H1 (cell line): Measurements from ENCODE around the gene HOXB3. TPM values are rescaled to one million over a fixed set of nuclear protein-coding genes. Genes with fewer than 3 reads are reported as not detected.

Experiments used
- CTCF ChIA-PET: fragments of 300-600 bp; sonication (Branson Sonifier 250); formaldehyde crosslinking; loops from one replicate; lab custom pipeline; 2021; ENCODE audit not compliant: partially characterized antibody; lab: Charles Lee
- POLR2A ChIA-PET: fragments of 300-600 bp; sonication (Branson Sonifier 250); formaldehyde crosslinking; loops from one replicate; lab custom pipeline; 2021; ENCODE audit warnings: inconsistent platforms; ENCODE audit not compliant: partially characterized antibody; lab: Charles Lee
- DNase-seq, 2 experiments: peaks; one replicate each; pipeline versions ENCODE4 v3.0.0 to v3.0.0-alpha.2; 2010 to 2022; ENCODE audit warnings: low spot score in 2 of 2, low read depth in 1 of 2, mixed read lengths in 1 of 2
- FAIRE-seq: peaks from 2 replicates; lab custom pipeline; 2011; peaks lifted over from hg19 to GRCh38; lab: Jason Lieb, UNC
- H2AFZ ChIP-seq: 2 replicates; pipeline ENCODE4 v1.8.1; 2012; ENCODE audit warnings: low read length, inconsistent platforms
- H2AK5ac ChIP-seq: 2 replicates; pipeline ENCODE4 v1.6.1; 2013; ENCODE audit warnings: low read depth, low read length
- H2BK120ac ChIP-seq: replicated peaks from 2 replicates; pipeline ENCODE3; 2013; ENCODE audit warnings: low read depth, low read length, inconsistent platforms
- H2BK12ac ChIP-seq: 2 replicates; pipeline ENCODE4 v1.6.1; 2013; ENCODE audit warnings: low read depth, low read length
- H2BK15ac ChIP-seq: 2 replicates; pipeline ENCODE4 v1.6.1; 2013; ENCODE audit warnings: low read length
- H2BK20ac ChIP-seq: 2 replicates; pipeline ENCODE4 v1.6.1; 2013; ENCODE audit warnings: low read length
- H2BK5ac ChIP-seq: 2 replicates; pipeline ENCODE4 v1.6.1; 2013; ENCODE audit warnings: low read depth, low read length
- H3K14ac ChIP-seq: 2 replicates; pipeline ENCODE4 v1.6.1; 2013; ENCODE audit warnings: inconsistent platforms; ENCODE audit not compliant: insufficient read length
- H3K18ac ChIP-seq: 2 replicates; pipeline ENCODE4 v1.6.1; 2013; ENCODE audit warnings: low read length; ENCODE audit errors: extremely low read depth
- H3K23ac ChIP-seq: 2 replicates; pipeline ENCODE4 v1.6.1; 2013; ENCODE audit warnings: inconsistent platforms; ENCODE audit not compliant: insufficient read length
- H3K23me2 ChIP-seq: 2 replicates; pipeline ENCODE4 v1.6.1; 2013; ENCODE audit warnings: low read depth, low read length
- H3K27ac ChIP-seq: 2 replicates; pipeline ENCODE4 v1.6.1; 2011; ENCODE audit warnings: low read depth, low read length, inconsistent platforms
- H3K27me3 ChIP-seq, 4 experiments: replicated peaks in 1 of 4; 1 replicate in 1 of 4; 2 replicates in 3 of 4; pipeline versions ENCODE4 v1.6.1 to v1.8.1; 2011 to 2013; ENCODE audit warnings: low read length in 3 of 4, mild to moderate bottlenecking in 3 of 4, inconsistent platforms in 2 of 4, mixed read lengths in 2 of 4, moderate library complexity in 1 of 4; ENCODE audit not compliant: control insufficient read depth in 3 of 4, insufficient read depth in 3 of 4; ENCODE audit errors: extremely low read depth in 1 of 4
- H3K36me3 ChIP-seq, 4 experiments: 2 replicates each; pipeline versions ENCODE4 v1.6.1 to v1.8.1; 2011 to 2013; ENCODE audit warnings: mild to moderate bottlenecking in 4 of 4, low read length in 3 of 4, moderate library complexity in 2 of 4, control low read depth in 1 of 4, inconsistent platforms in 1 of 4; ENCODE audit not compliant: insufficient read depth in 4 of 4, control insufficient read depth in 2 of 4
- H3K4ac ChIP-seq: replicated peaks from 2 replicates; pipeline ENCODE3; 2013; ENCODE audit warnings: low read length, low read depth, mixed read lengths, inconsistent platforms; ENCODE audit not compliant: insufficient read length
- H3K4me1 ChIP-seq, 4 experiments: replicated peaks in 1 of 4; 1 replicate in 1 of 4; 2 replicates in 3 of 4; pipeline versions ENCODE4 v1.6.1 to v1.8.1; 2011 to 2013; ENCODE audit warnings: low read length in 3 of 4, inconsistent platforms in 2 of 4, mixed read lengths in 1 of 4; ENCODE audit not compliant: insufficient read depth in 4 of 4, control insufficient read depth in 3 of 4
- H3K4me2 ChIP-seq, 2 experiments: 2 replicates each; pipeline versions ENCODE4 v1.6.1 to v1.8.1; 2011 to 2013; ENCODE audit warnings: low read depth in 2 of 2, low read length in 2 of 2, control low read depth in 1 of 2, inconsistent platforms in 1 of 2, mild to moderate bottlenecking in 1 of 2; ENCODE audit not compliant: insufficient read depth in 1 of 2
- H3K4me3 ChIP-seq, 4 experiments: fragments of 200-600, 300-600 bp in 1 of 4; sonication (generic), shearing (Covaris generic), sonication (Bioruptor Twin) in 1 of 4; 2 replicates each; pipeline versions ENCODE4 v1.5.1 to v1.8.1; 2011 to 2016; ENCODE audit warnings: low read length in 4 of 4, low read depth in 3 of 4, control low read depth in 2 of 4, inconsistent platforms in 2 of 4, mild to moderate bottlenecking in 2 of 4, mixed read lengths in 1 of 4, moderate library complexity in 1 of 4; ENCODE audit not compliant: insufficient read depth in 2 of 4; ENCODE audit errors: extremely low read depth in 1 of 4
- H3K56ac ChIP-seq: replicated peaks from 2 replicates; pipeline ENCODE3; 2013; ENCODE audit warnings: low read depth, mild to moderate bottlenecking, mixed read lengths, low read length, inconsistent platforms; ENCODE audit not compliant: insufficient read length
- H3K79me1 ChIP-seq: 2 replicates; pipeline ENCODE4 v1.6.1; 2013; ENCODE audit warnings: low read depth, low read length, control low read depth
- H3K79me2 ChIP-seq, 2 experiments: 2 replicates each; pipeline versions ENCODE4 v1.6.1 to v1.8.1; 2012 to 2013; ENCODE audit warnings: low read length in 2 of 2, mild to moderate bottlenecking in 2 of 2, inconsistent platforms in 1 of 2; ENCODE audit not compliant: insufficient read depth in 2 of 2, control insufficient read depth in 1 of 2
- H3K9ac ChIP-seq, 4 experiments: replicated peaks in 1 of 4; 1 replicate in 1 of 4; 2 replicates in 3 of 4; pipeline versions ENCODE4 v1.6.1 to v1.8.1; 2011 to 2013; ENCODE audit warnings: low read depth in 3 of 4, low read length in 3 of 4, control low read depth in 2 of 4, mild to moderate bottlenecking in 2 of 4, moderate library complexity in 2 of 4, inconsistent platforms in 1 of 4; ENCODE audit errors: extremely low read depth in 1 of 4
- H3K9me3 ChIP-seq, 2 experiments: 2 replicates each; pipeline versions ENCODE4 v1.6.1 to v1.8.1; 2012 to 2013; ENCODE audit warnings: mild to moderate bottlenecking in 2 of 2, moderate library complexity in 2 of 2, control low read depth in 1 of 2, inconsistent platforms in 1 of 2, low read depth in 1 of 2, low read length in 1 of 2, mixed read lengths in 1 of 2; ENCODE audit not compliant: insufficient read depth in 2 of 2
- H4K20me1 ChIP-seq, 2 experiments: replicated peaks in 1 of 2; 2 replicates each; pipeline versions ENCODE3 to v1.8.1; 2011 to 2013; ENCODE audit warnings: inconsistent platforms in 2 of 2, low read length in 2 of 2, mild to moderate bottlenecking in 1 of 2; ENCODE audit not compliant: insufficient read depth in 2 of 2, control insufficient read depth in 1 of 2
- H4K5ac ChIP-seq: 2 replicates; pipeline ENCODE4 v1.6.1; 2013; ENCODE audit warnings: low read length, low read depth, mixed read lengths, inconsistent platforms; ENCODE audit not compliant: insufficient read length
- H4K8ac ChIP-seq: 2 replicates; pipeline ENCODE4 v1.8.0; 2013; ENCODE audit warnings: mild to moderate bottlenecking, moderate library complexity, low read length, inconsistent platforms; ENCODE audit not compliant: insufficient read depth; ENCODE audit errors: extremely low read depth
- H4K91ac ChIP-seq: replicated peaks from 2 replicates; pipeline ENCODE3; 2013; ENCODE audit warnings: low read length, mixed read lengths, inconsistent platforms; ENCODE audit not compliant: insufficient read length
- CBX8 ChIP-seq: fragments of 300-800, 300-1000 bp; sonication (generic); IDR thresholded peaks from 2 replicates; pipeline ENCODE4 v1.7.1; 2016; ENCODE audit warnings: low read depth, low read length, borderline replicate concordance
- CTBP2 ChIP-seq: IDR thresholded peaks from 2 replicates; pipeline ENCODE4 v1.7.0; 2011; ENCODE audit warnings: borderline replicate concordance, mild to moderate bottlenecking, moderate library complexity, mixed read lengths, low read length; ENCODE audit not compliant: insufficient read depth, insufficient read length
- HDAC2 ChIP-seq, 2 experiments: fragments of 300-600 bp in 1 of 2; sonication (generic) in 1 of 2; IDR thresholded peaks; 2 replicates each; pipeline ENCODE4 v1.6.1; 2011 to 2012; ENCODE audit warnings: low read depth in 2 of 2, low read length in 2 of 2, mild to moderate bottlenecking in 2 of 2, moderate library complexity in 2 of 2, borderline replicate concordance in 1 of 2, inconsistent platforms in 1 of 2
- SP2 ChIP-seq: IDR thresholded peaks from 2 replicates; pipeline ENCODE4 v1.6.1; 2012; ENCODE audit warnings: mild to moderate bottlenecking, low read length, inconsistent platforms
- WGBS, 2 experiments: shearing (Covaris generic) in 1 of 2; methylation state at CpG; one replicate each; pipeline versions ENCODE4 v1.1.6 to v1.1.7; 2013 to 2015; ENCODE audit warnings: low lambda C conversion rate in 2 of 2, mixed read lengths in 2 of 2, inconsistent platforms in 1 of 2, low coverage in 1 of 2, missing lambda C conversion rate in 1 of 2; ENCODE audit not compliant: insufficient replicate concordance in 2 of 2, insufficient coverage in 1 of 2, insufficient read length in 1 of 2; ENCODE audit errors: extremely low coverage in 1 of 2, missing lambda C conversion rate in 1 of 2; 5-methylcytosine and 5-hydroxymethylcytosine counted together
- polyA plus RNA-seq, 7 experiments: library from polyadenylated mRNA; depleted of rRNA in 3 of 7; stranded (reverse) in 5 of 7; unstranded in 2 of 7; fragments of >200 nt in 5 of 7; fragments of 200-250 nt in 2 of 7; gene quantifications; 1 replicate in 5 of 7; 2 replicates in 1 of 7; 4 replicates in 1 of 7; pipeline versions ENCODE4 v1.2.1 to v1.2.3, GENCODE V29; 2011 to 2013; ENCODE audit warnings: missing spikeins in 2 of 7, mixed read lengths in 2 of 7
- total RNA-seq: library from RNA; stranded (reverse); fragmentation: NEBNext Ultra II Directional; extraction: Animal tissue kit (Norgen Biotek cat#: 25700); gene quantifications from 2 replicates; pipeline ENCODE4 v1.2.1, GENCODE V29; 2021
- TF ChIP-seq, protein P1 (sequence below): IDR thresholded peaks from 2 replicates; pipeline ENCODE4 v1.6.1; 2012; ENCODE audit warnings: inconsistent platforms

The HOXB3 gene
- total and polyA plus RNA-seq, 2 of the 8 experiments (the other 6 are each of a cell fraction or from before 2014, with no cell fraction given): not detected

DNA sequence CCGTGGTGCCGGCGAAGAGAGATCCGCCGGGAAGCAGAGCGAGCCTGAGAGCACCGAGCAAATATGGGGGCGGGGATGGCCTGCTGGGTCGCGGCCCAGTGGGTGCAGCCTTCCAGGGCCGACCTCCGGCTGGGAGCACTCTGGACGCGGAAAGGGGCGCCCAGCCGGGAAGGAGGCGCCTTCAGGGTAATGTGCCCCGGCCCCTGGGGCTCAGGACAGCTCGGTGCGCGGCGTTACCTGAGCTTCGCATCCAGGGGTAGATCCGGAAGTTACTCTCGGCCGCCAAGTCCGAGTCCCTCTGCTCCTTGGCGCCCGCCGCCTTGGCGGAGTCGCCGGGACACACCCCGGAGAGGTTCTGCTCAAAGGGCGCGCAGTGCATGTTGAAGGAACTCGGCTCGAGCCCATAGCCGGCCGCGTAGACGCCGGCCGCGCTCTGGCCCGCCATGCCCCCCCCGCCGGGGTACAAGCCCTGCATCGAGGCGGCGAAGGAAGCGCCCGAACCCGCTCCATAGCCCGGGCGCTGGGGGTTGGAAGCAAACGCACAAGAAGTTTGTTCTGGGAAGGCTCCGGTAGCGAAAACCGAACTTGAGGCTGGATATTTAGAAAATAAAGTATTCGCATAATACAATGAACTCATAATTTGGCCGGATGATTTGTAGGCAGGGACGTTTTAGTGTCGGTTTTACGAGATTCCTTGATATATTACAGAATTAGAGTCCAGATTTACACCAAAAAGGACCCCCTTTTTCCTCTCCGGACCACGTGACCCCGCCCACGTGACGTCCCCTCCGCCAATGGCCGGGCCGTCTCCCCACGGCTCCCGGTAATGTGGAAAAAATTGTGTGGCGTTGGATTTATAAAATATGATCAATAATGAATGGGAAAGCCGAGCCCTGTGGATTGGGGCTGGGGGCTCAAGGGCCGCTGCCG lies 20.5 kb upstream of the HOXB3 start, which contains the start of gene HOXB7:
Gene HOXB7, minus strand, starts transcription at position 736 of the 930 bp plus-strand sequence. Its CDS starts 99 bp downstream, at position 637.
- ChIA-PET POLR2A (no interaction called here), CTCF (interaction anchor here (0.6 to 2.3 kb wide), 8 partner anchors 9 to 517 kb away, joined by 3 to 10 read pairs (median 4); no protein-coding TSS in a partner anchor)
- no peak within 1 kb of the TSS for H3K27ac ChIP-seq
- no peak within 1 kb of the TSS for H2BK5ac ChIP-seq
- H3K23me2 ChIP-seq: peaks cover 2% of the 10 kb centered on the region; the same call in 1 of the 2 replicates
- H3K18ac ChIP-seq: no peak within 1 kb of the TSS; the same call in 1 of the 2 replicates
- peaks cover 28 to 34% of the 10 kb centered on the region in 2 experiments for H4K20me1 ChIP-seq
- H3K79me2 ChIP-seq: no peaks in the 10 kb centered on the region
- H2BK12ac ChIP-seq: peak within 1 kb of the TSS; percentile 20; the same call in 1 of the 2 replicates
- peaks cover 0 to 18% (median 0%) of the 10 kb centered on the region in 4 experiments; a peak in 1 of 8 replicates for H3K36me3 ChIP-seq
- FAIRE-seq (no peak), DNase-seq (no peak)
- no peak within 1 kb of the TSS for H3K56ac ChIP-seq
- no peak within 1 kb of the TSS for H3K9ac ChIP-seq
- H2BK15ac ChIP-seq: no peak within 1 kb of the TSS
- no peak within 1 kb of the TSS for H2AK5ac ChIP-seq
- 6% methylated on average over 66 of the region's 79 CpGs; no CpG with 5 or more reads in 1 of the 2 experiments for WGBS, 2 experiments
- peak within 1 kb of the TSS; percentile 41 to 57 for H3K4me2 ChIP-seq
- H2BK20ac ChIP-seq: no peak within 1 kb of the TSS
- H2AFZ ChIP-seq: no peak within 1 kb of the TSS
- no peaks in the 10 kb centered on the region; a peak in 1 of 4 replicates for H3K9me3 ChIP-seq
- H3K79me1 ChIP-seq: no peaks in the 10 kb centered on the region
- no peak within 1 kb of the TSS for H4K5ac ChIP-seq
- no peak within 1 kb of the TSS for H3K23ac ChIP-seq
- H3K4ac ChIP-seq: no peak within 1 kb of the TSS
- no peak within 1 kb of the TSS for H3K14ac ChIP-seq
- H2BK120ac ChIP-seq: no peak within 1 kb of the TSS
- H3K4me3 ChIP-seq: peak within 1 kb of the TSS in 3 of 4 experiments; percentile 2 to 46 (median 4); a peak in 4 of 8 replicates
- peak within 1 kb of the TSS; percentile 36; the same call in 1 of the 2 replicates for H4K8ac ChIP-seq
- H3K27me3 ChIP-seq: peaks cover 96 to 100% (median 99%) of the 10 kb centered on the region in 4 experiments
- H4K91ac ChIP-seq: no peak within 1 kb of the TSS
- H3K4me1 ChIP-seq: peaks cover 0 to 7% (median 4%) of the 10 kb centered on the region in 4 experiments; a peak in 5 of 7 replicates
- no peak for TF ChIP-seq HDAC2 (IDR thresholded peaks at IDR 0.05; ENCODE audit: borderline replicate concordance in 1 of 2, low read depth in 2 of 2, low read length in 2 of 2)
- no peak for TF ChIP-seq CTBP2
- TF ChIP-seq, protein P1, sequence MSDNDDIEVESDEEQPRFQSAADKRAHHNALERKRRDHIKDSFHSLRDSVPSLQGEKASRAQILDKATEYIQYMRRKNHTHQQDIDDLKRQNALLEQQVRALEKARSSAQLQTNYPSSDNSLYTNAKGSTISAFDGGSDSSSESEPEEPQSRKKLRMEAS: peak; percentile 18; the same call in 1 of the 2 replicates
- TF ChIP-seq CBX8: 0 out of 2 replicates have a peak, but pooled peaks have one; percentile 29
- TF ChIP-seq SP2: no peak
